Smooth muscle cell (in vitro differentiated cells): ENCODE measurements around the gene BGLAP. TPM values are rescaled to one million over a fixed set of nuclear protein-coding genes. Genes with fewer than 3 reads are reported as not detected.
A peak's percentile ranks its signal among the peaks of the same experiment; 100 is the strongest.

Experiments
- DNase-seq: peaks from one replicate; lab custom pipeline; 2025; ENCODE audit not compliant: unreplicated experiment; lab: John Stamatoyannopoulos, UW
- H2AFZ ChIP-seq: fragments of 200-600 bp; sonication (generic); 2 replicates; pipeline ENCODE4 v1.6.0; 2016; ENCODE audit warnings: antibody characterized with exemption, low read depth, mild to moderate bottlenecking
- H3F3A ChIP-seq: fragments of 200-600 bp; sonication (generic); 2 replicates; pipeline ENCODE4 v1.6.0; 2017; ENCODE audit warnings: antibody characterized with exemption, low read depth
- H3K27ac ChIP-seq: fragments of 200-600 bp; sonication (generic); 2 replicates; pipeline ENCODE4 v1.5.1; 2016; ENCODE audit warnings: low read depth, mild to moderate bottlenecking
- H3K27me3 ChIP-seq: fragments of 200-600 bp; sonication (generic); 2 replicates; pipeline ENCODE4 v1.6.1; 2016; ENCODE audit warnings: low read depth, mild to moderate bottlenecking
- H3K36me3 ChIP-seq: fragments of 200-600 bp; sonication (generic); 2 replicates; pipeline ENCODE4 v1.5.1; 2016; ENCODE audit warnings: low read depth
- H3K4me1 ChIP-seq: fragments of 200-600 bp; sonication (generic); 2 replicates; pipeline ENCODE4 v1.5.1; 2016; ENCODE audit warnings: low read depth
- H3K4me2 ChIP-seq: fragments of 200-600 bp; sonication (generic); 2 replicates; pipeline ENCODE4 v1.6.0; 2016; ENCODE audit warnings: mild to moderate bottlenecking
- H3K4me3 ChIP-seq: fragments of 200-600 bp; sonication (generic); 2 replicates; pipeline ENCODE4 v1.5.1; 2016; ENCODE audit warnings: mild to moderate bottlenecking
- H3K79me2 ChIP-seq: fragments of 200-600 bp; sonication (generic); 2 replicates; pipeline ENCODE4 v1.6.0; 2016; ENCODE audit warnings: low read depth, mild to moderate bottlenecking
- H3K9ac ChIP-seq: fragments of 200-600 bp; sonication (generic); 2 replicates; pipeline ENCODE4 v1.6.0; 2016; ENCODE audit warnings: low read depth
- H3K9me3 ChIP-seq: fragments of 200-600 bp; sonication (generic); replicated peaks from 2 replicates; pipeline ENCODE4 v1.5.1; 2016; ENCODE audit warnings: low read depth
- H4K20me1 ChIP-seq: fragments of 200-600 bp; sonication (generic); 2 replicates; pipeline ENCODE4 v1.6.0; 2016; ENCODE audit warnings: low read depth
- WGBS: methylation state at CpG from one replicate; pipeline ENCODE4 v1.1.7; 2016; ENCODE audit warnings: low lambda C conversion rate; 5-methylcytosine and 5-hydroxymethylcytosine counted together
- polyA plus RNA-seq: library from polyadenylated mRNA; unstranded; fragments of >200 nt; fragmentation: Nextera tagmentation; extraction: Ambion mirVana; gene quantifications from 2 replicates; pipeline ENCODE4 v1.2.1, GENCODE V29; 2016
- total RNA-seq: library from RNA; depleted of rRNA; stranded (reverse); fragments of >200 nt; gene quantifications from 2 replicates; pipeline ENCODE4 v1.2.3, GENCODE V29; 2014
- TF ChIP-seq, protein P1 (sequence below): fragments of 200-600 bp; sonication (generic); IDR thresholded peaks from 2 replicates; pipeline ENCODE4 v1.5.1; 2017; ENCODE audit warnings: borderline replicate concordance, mild to moderate bottlenecking, antibody characterized with exemption; ENCODE audit not compliant: insufficient read depth, poor library complexity, severe bottlenecking

BGLAP gene
- total and polyA plus RNA-seq, 2 experiments from 2014 or later, result 0.62 to 0.63 TPM

DNA sequence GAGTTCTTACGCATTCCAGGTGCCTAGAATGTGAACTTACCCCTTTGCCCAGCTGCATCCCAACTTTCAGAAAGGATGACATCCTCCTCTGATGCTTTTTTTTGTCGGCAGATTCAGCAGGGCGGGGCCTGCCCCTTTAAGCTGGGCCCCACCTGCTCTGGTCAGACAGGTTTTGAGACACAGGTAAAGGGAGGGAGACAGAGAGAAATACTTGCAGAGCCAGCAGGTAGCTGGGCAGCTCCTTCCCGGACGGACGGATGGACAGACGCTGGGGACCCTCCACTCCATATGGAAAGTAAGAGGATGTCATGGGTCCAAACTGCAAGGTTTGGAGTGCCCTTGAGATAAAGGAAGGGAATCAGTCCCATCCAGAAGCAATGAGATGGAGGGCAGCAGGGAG lies 42.1 kb downstream of the BGLAP start, which contains the start of gene TMEM79:
Gene TMEM79, plus strand, starts transcription at position 214 of the 400 bp plus-strand sequence. CDS start 902 bp downstream, outside the sequence.
- H3K9ac ChIP-seq, result peak within 1 kb of the TSS; percentile 97
- H3K4me1 ChIP-seq, result peaks cover 24% of the 10 kb centered on the region
- H4K20me1 ChIP-seq, result peaks cover 29% of the 10 kb centered on the region
- no peaks in the 10 kb centered on the region for H3K9me3 ChIP-seq
- H3K36me3 ChIP-seq, result no peaks in the 10 kb centered on the region
- H3K4me3 ChIP-seq, result peak within 1 kb of the TSS; percentile 82
- no peak for DNase-seq
- H3F3A ChIP-seq, result no peaks in the 10 kb centered on the region
- H3K4me2 ChIP-seq, result peak within 1 kb of the TSS; percentile 96
- peak within 1 kb of the TSS; percentile 87 for H3K27ac ChIP-seq
- WGBS, result 80% methylated on average over 7 of the region's 7 CpGs
- H2AFZ ChIP-seq, result peak within 1 kb of the TSS; percentile 87
- H3K27me3 ChIP-seq, result no peaks in the 10 kb centered on the region
- peaks cover 35% of the 10 kb centered on the region for H3K79me2 ChIP-seq
- TF ChIP-seq, protein P1, sequence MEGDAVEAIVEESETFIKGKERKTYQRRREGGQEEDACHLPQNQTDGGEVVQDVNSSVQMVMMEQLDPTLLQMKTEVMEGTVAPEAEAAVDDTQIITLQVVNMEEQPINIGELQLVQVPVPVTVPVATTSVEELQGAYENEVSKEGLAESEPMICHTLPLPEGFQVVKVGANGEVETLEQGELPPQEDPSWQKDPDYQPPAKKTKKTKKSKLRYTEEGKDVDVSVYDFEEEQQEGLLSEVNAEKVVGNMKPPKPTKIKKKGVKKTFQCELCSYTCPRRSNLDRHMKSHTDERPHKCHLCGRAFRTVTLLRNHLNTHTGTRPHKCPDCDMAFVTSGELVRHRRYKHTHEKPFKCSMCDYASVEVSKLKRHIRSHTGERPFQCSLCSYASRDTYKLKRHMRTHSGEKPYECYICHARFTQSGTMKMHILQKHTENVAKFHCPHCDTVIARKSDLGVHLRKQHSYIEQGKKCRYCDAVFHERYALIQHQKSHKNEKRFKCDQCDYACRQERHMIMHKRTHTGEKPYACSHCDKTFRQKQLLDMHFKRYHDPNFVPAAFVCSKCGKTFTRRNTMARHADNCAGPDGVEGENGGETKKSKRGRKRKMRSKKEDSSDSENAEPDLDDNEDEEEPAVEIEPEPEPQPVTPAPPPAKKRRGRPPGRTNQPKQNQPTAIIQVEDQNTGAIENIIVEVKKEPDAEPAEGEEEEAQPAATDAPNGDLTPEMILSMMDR, result no peak

DNA sequence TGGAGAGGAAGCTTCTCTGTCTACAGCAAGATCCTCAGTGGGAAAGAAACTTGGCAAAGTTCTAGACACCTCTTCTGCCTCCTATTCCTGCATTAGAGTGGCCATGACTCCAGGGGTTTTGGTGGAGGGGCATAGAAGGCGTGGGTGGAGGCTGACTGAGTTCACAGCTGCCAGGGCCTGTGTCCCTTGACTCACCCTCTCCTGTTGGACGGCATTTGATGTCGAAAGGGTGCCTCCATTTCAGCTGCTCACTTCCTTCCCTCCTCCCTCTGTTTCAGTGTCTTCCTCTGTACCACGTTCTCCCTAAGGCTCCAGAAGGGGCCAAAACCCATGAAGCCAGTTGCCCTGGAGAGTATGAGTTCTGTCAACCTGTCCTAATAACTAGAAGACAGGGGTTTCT lies 42.8 kb downstream of the BGLAP start:
- WGBS, result 62% methylated on average over 4 of the region's 4 CpGs
- TF ChIP-seq, protein P1, result no peak
- Histone ChIP-seq H3K36me3 (no peaks in the 10 kb centered on the region), H3K9me3 (no peaks in the 10 kb centered on the region), H3K79me2 (peaks cover 30% of the 10 kb centered on the region), H3F3A (no peaks in the 10 kb centered on the region), H3K4me2 (peak overlapping the region; percentile 96), H3K27ac (peak overlapping the region; percentile 62), H3K9ac (peak overlapping the region; percentile 43), H4K20me1 (peaks cover 22% of the 10 kb centered on the region), H3K4me1 (peaks cover 24% of the 10 kb centered on the region), H3K27me3 (no peaks in the 10 kb centered on the region), H3K4me3 (peak overlapping the region; percentile 82), H2AFZ (no peak overlapping the region)
- no peak for DNase-seq

GRCh38 chr1:156285437-156285836 lies 43.5 kb downstream of the BGLAP start:
- Histone ChIP-seq H3K4me3 (no peak overlapping the region), H3K4me2 (no peak overlapping the region), H3K9ac (no peak overlapping the region), H3K27me3 (no peaks in the 10 kb centered on the region), H3K9me3 (no peaks in the 10 kb centered on the region), H3K4me1 (peaks cover 24% of the 10 kb centered on the region), H3K36me3 (no peaks in the 10 kb centered on the region), H3K27ac (no peak overlapping the region), H4K20me1 (peaks cover 16% of the 10 kb centered on the region), H2AFZ (no peak overlapping the region), H3K79me2 (peaks cover 28% of the 10 kb centered on the region), H3F3A (no peaks in the 10 kb centered on the region)
- TF ChIP-seq, protein P1, result no peak
- DNase-seq, result no peak
- WGBS, result 95% methylated on average over 20 of the region's 21 CpGs

DNA sequence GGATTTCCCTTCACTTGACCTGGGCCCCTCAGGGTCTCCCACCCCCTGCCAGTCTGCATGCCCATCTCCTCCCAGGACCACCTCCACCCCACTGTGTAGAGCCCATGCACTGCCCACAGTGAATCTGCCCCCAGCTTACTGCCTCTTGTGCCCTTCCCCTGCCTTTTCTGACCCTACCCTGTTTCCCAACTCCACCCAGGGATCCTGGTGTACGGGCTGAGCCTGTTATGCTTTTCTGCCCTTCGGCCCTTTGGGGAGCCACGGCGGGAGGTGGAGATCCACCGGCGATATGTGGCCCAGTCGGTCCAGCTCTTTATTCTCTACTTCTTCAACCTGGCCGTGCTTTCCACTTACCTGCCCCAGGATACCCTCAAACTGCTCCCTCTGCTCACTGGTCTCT lies 44.1 kb downstream of the BGLAP start:
- H3K27me3 ChIP-seq, result no peaks in the 10 kb centered on the region
- H3K4me1 ChIP-seq, result peaks cover 23% of the 10 kb centered on the region
- no peaks in the 10 kb centered on the region for H3K36me3 ChIP-seq
- DNase-seq, result no peak
- TF ChIP-seq, protein P1, result no peak
- peaks cover 22% of the 10 kb centered on the region for H3K79me2 ChIP-seq
- H3K4me2 ChIP-seq, result no peak overlapping the region
- H3K9me3 ChIP-seq, result no peaks in the 10 kb centered on the region
- no peaks in the 10 kb centered on the region for H3F3A ChIP-seq
- no peak overlapping the region for H3K9ac ChIP-seq
- no peak overlapping the region for H3K27ac ChIP-seq
- no peak overlapping the region for H3K4me3 ChIP-seq
- H2AFZ ChIP-seq, result no peak overlapping the region
- 96% methylated on average over 8 of the region's 8 CpGs for WGBS
- peaks cover 9% of the 10 kb centered on the region for H4K20me1 ChIP-seq
